GM12878 (cell line): ENCODE measurements around the gene ACVR1C. TPM values are rescaled to one million over a fixed set of nuclear protein-coding genes. Genes with fewer than 3 reads are reported as not detected.

ENCODE experiments used
- POU2F2 ChIP-seq: IDR thresholded peaks from 3 replicates; pipeline ENCODE4 v1.6.1; 2011; ENCODE audit warnings: low read depth, mild to moderate bottlenecking, low read length, borderline replicate concordance
- RAD21 ChIP-seq: IDR thresholded peaks from 2 replicates; pipeline ENCODE4 v1.6.1; 2011; ENCODE audit warnings: mild to moderate bottlenecking, low read depth, low read length, moderate library complexity; ENCODE audit not compliant: insufficient read depth
- SMARCA5 ChIP-seq: fragments of 450-650 bp; IDR thresholded peaks from 2 replicates; pipeline ENCODE4 v1.6.1; 2017; ENCODE audit warnings: mild to moderate bottlenecking
- SPI1 ChIP-seq: IDR thresholded peaks from 2 replicates; pipeline ENCODE4 v1.6.1; 2011; ENCODE audit warnings: low read depth, mild to moderate bottlenecking, low read length, moderate library complexity, borderline replicate concordance; ENCODE audit not compliant: insufficient read depth
- TCF12 ChIP-seq: IDR thresholded peaks from 2 replicates; pipeline ENCODE4 v1.6.1; 2011; ENCODE audit warnings: low read depth, mild to moderate bottlenecking, low read length
- TCF3 ChIP-seq: IDR thresholded peaks from 2 replicates; pipeline ENCODE4 v1.6.1; 2012; ENCODE audit warnings: low read depth, mild to moderate bottlenecking, low read length, borderline replicate concordance; ENCODE audit not compliant: insufficient read depth
- polyA plus RNA-seq, 11 experiments: library from polyadenylated mRNA; depleted of rRNA in 4 of 11; unstranded in 6 of 11; stranded (reverse) in 5 of 11; fragments of >200 nt; fragmentation: Nextera tagmentation in 4 of 11; fragmentation: Illumina TruSeq in 1 of 11; extraction: Ambion mirVana in 4 of 11; extraction: Trizol in 1 of 11; gene quantifications; 1 replicate in 1 of 11; 2 replicates in 10 of 11; pipeline versions ENCODE4 v1.2.1 to v1.2.3, GENCODE V29; 2011 to 2016; ENCODE audit warnings: inconsistent platforms in 2 of 11, missing spikeins in 2 of 11, low read depth in 1 of 11
- total RNA-seq, 4 experiments: library from RNA; depleted of rRNA in 3 of 4; stranded (reverse); fragments of >200 nt in 3 of 4; fragmentation: Illumina TruSeq in 1 of 4; extraction: Trizol in 1 of 4; gene quantifications; 2 replicates each; pipeline versions ENCODE4 v1.2.1 to v1.2.3, GENCODE V29; 2013 to 2021
- TF ChIP-seq, protein P1 (sequence below): IDR thresholded peaks from 2 replicates; pipeline ENCODE4 v1.6.1; 2012; ENCODE audit warnings: mild to moderate bottlenecking, low read depth, low read length
- TF ChIP-seq, protein P2 (sequence below): fragments of 450-650 bp; IDR thresholded peaks from 2 replicates; pipeline ENCODE4 v1.6.1; 2017; ENCODE audit warnings: mild to moderate bottlenecking, low read depth, inconsistent platforms; ENCODE audit not compliant: poor library complexity, severe bottlenecking
- TF ChIP-seq, protein P3 (sequence below): fragments of 450-650 bp; IDR thresholded peaks from 2 replicates; pipeline ENCODE4 v1.6.1; 2017; ENCODE audit warnings: borderline replicate concordance
- TF ChIP-seq, protein P4 (sequence below): fragments of 450-650 bp; IDR thresholded peaks from 2 replicates; pipeline ENCODE4 v1.6.1; 2018; ENCODE audit warnings: mild to moderate bottlenecking, low read depth, moderate library complexity; ENCODE audit not compliant: partially characterized antibody

Gene ACVR1C
- total and polyA plus RNA-seq, 10 of the 15 experiments (the other 5 are each of a cell fraction or from before 2014, with no cell fraction given), result not detected

DNA sequence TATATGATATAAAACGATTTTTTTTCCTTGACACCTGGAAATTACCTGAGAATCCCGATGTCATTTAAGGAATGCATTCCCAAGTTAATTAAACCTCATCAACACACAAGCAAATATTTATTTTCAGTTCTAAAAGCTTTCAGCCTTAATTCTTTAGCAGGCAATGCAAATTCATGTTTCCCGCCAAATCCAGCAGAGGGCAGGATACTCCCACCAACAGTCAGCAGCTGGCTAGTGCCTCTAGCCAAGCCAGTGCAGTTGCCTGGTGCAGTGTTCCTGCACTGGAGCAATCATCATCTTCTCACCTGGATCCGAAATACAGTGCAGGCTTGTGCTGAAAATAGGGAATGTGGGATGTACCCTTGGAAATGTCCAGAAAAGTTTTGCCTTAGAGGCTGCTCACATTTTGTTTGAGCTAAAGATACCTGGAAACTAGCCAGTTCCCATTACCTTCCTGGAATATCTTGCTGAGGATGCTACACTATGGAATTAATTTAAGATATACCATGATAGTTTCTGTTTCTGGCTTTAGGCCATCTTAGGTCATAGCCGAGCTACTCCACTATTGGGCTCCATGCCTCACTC lies 136.4 kb downstream of the ACVR1C start (continued):
- peak; percentile 93; the same call in 2 of the 3 replicates for TF ChIP-seq POU2F2
- peak; percentile 59; the same call in 1 of the 2 replicates for TF ChIP-seq SMARCA5
- TF ChIP-seq, protein P1, sequence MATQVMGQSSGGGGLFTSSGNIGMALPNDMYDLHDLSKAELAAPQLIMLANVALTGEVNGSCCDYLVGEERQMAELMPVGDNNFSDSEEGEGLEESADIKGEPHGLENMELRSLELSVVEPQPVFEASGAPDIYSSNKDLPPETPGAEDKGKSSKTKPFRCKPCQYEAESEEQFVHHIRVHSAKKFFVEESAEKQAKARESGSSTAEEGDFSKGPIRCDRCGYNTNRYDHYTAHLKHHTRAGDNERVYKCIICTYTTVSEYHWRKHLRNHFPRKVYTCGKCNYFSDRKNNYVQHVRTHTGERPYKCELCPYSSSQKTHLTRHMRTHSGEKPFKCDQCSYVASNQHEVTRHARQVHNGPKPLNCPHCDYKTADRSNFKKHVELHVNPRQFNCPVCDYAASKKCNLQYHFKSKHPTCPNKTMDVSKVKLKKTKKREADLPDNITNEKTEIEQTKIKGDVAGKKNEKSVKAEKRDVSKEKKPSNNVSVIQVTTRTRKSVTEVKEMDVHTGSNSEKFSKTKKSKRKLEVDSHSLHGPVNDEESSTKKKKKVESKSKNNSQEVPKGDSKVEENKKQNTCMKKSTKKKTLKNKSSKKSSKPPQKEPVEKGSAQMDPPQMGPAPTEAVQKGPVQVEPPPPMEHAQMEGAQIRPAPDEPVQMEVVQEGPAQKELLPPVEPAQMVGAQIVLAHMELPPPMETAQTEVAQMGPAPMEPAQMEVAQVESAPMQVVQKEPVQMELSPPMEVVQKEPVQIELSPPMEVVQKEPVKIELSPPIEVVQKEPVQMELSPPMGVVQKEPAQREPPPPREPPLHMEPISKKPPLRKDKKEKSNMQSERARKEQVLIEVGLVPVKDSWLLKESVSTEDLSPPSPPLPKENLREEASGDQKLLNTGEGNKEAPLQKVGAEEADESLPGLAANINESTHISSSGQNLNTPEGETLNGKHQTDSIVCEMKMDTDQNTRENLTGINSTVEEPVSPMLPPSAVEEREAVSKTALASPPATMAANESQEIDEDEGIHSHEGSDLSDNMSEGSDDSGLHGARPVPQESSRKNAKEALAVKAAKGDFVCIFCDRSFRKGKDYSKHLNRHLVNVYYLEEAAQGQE, result peak; percentile 30; the same call in 1 of the 2 replicates
- TF ChIP-seq, protein P2, sequence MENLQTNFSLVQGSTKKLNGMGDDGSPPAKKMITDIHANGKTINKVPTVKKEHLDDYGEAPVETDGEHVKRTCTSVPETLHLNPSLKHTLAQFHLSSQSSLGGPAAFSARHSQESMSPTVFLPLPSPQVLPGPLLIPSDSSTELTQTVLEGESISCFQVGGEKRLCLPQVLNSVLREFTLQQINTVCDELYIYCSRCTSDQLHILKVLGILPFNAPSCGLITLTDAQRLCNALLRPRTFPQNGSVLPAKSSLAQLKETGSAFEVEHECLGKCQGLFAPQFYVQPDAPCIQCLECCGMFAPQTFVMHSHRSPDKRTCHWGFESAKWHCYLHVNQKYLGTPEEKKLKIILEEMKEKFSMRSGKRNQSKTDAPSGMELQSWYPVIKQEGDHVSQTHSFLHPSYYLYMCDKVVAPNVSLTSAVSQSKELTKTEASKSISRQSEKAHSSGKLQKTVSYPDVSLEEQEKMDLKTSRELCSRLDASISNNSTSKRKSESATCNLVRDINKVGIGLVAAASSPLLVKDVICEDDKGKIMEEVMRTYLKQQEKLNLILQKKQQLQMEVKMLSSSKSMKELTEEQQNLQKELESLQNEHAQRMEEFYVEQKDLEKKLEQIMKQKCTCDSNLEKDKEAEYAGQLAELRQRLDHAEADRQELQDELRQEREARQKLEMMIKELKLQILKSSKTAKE, result no peak
- TF ChIP-seq RAD21, result peak; percentile 89
- TF ChIP-seq SPI1, result no peak
- TF ChIP-seq, protein P3, sequence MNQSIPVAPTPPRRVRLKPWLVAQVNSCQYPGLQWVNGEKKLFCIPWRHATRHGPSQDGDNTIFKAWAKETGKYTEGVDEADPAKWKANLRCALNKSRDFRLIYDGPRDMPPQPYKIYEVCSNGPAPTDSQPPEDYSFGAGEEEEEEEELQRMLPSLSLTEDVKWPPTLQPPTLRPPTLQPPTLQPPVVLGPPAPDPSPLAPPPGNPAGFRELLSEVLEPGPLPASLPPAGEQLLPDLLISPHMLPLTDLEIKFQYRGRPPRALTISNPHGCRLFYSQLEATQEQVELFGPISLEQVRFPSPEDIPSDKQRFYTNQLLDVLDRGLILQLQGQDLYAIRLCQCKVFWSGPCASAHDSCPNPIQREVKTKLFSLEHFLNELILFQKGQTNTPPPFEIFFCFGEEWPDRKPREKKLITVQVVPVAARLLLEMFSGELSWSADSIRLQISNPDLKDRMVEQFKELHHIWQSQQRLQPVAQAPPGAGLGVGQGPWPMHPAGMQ, result no peak
- TF ChIP-seq, protein P4, sequence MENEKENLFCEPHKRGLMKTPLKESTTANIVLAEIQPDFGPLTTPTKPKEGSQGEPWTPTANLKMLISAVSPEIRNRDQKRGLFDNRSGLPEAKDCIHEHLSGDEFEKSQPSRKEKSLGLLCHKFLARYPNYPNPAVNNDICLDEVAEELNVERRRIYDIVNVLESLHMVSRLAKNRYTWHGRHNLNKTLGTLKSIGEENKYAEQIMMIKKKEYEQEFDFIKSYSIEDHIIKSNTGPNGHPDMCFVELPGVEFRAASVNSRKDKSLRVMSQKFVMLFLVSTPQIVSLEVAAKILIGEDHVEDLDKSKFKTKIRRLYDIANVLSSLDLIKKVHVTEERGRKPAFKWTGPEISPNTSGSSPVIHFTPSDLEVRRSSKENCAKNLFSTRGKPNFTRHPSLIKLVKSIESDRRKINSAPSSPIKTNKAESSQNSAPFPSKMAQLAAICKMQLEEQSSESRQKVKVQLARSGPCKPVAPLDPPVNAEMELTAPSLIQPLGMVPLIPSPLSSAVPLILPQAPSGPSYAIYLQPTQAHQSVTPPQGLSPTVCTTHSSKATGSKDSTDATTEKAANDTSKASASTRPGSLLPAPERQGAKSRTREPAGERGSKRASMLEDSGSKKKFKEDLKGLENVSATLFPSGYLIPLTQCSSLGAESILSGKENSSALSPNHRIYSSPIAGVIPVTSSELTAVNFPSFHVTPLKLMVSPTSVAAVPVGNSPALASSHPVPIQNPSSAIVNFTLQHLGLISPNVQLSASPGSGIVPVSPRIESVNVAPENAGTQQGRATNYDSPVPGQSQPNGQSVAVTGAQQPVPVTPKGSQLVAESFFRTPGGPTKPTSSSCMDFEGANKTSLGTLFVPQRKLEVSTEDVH, result peak; percentile 71
- TF ChIP-seq TCF3, result 0 out of 2 replicates have a peak, but pooled peaks have one; percentile 45
- 0 out of 2 replicates have a peak, but pooled peaks have one; percentile 65 for TF ChIP-seq TCF12
